Osteoblast (primary cell): Measurements from ENCODE around the gene RALGDS. TPM values are rescaled to one million over a fixed set of nuclear protein-coding genes. Genes with fewer than 3 reads are reported as not detected.
A peak's percentile ranks its signal among the peaks of the same experiment; 100 is the strongest.

Experiments used
- DNase-seq: peaks from one replicate; pipeline ENCODE4 v3.0.0; 2011; ENCODE audit warnings: low spot score, mixed read lengths; ENCODE audit not compliant: insufficient read length; ENCODE audit errors: missing footprints
- H2AFZ ChIP-seq: 2 replicates; pipeline ENCODE4 v1.6.0; 2011; ENCODE audit warnings: mild to moderate bottlenecking, low read length
- H3K27ac ChIP-seq: 2 replicates; pipeline ENCODE4 v1.5.1; 2011; ENCODE audit warnings: mild to moderate bottlenecking, low read depth, low read length, moderate library complexity
- H3K27me3 ChIP-seq: 2 replicates; pipeline ENCODE4 v1.6.0; 2012; ENCODE audit warnings: mild to moderate bottlenecking, control low read depth, inconsistent platforms, low read length, moderate library complexity; ENCODE audit not compliant: insufficient read depth
- H3K36me3 ChIP-seq: 2 replicates; pipeline ENCODE4 v1.5.1; 2011; ENCODE audit warnings: mild to moderate bottlenecking, low read length, control low read depth, moderate library complexity; ENCODE audit not compliant: insufficient read depth
- H3K4me1 ChIP-seq: 2 replicates; pipeline ENCODE4 v1.5.1; 2011; ENCODE audit warnings: mild to moderate bottlenecking, low read length, control low read depth, moderate library complexity; ENCODE audit not compliant: insufficient read depth
- H3K4me2 ChIP-seq: 2 replicates; pipeline ENCODE4 v1.6.0; 2011; ENCODE audit warnings: mild to moderate bottlenecking, low read length; ENCODE audit not compliant: insufficient read depth
- H3K4me3 ChIP-seq: fragments of 200-600 bp; sonication (generic); 3 replicates; pipeline ENCODE4 v1.5.1; 2012; ENCODE audit warnings: mild to moderate bottlenecking, low read length, inconsistent platforms; ENCODE audit not compliant: insufficient read depth
- H3K79me2 ChIP-seq: 2 replicates; pipeline ENCODE4 v1.6.0; 2012; ENCODE audit warnings: mild to moderate bottlenecking, low read length, control low read depth, inconsistent platforms; ENCODE audit not compliant: insufficient read depth
- H3K9me3 ChIP-seq: 2 replicates; pipeline ENCODE4 v1.5.1; 2011; ENCODE audit warnings: low read depth, low read length, control low read depth
- H4K20me1 ChIP-seq: 2 replicates; pipeline ENCODE4 v1.6.0; 2012; ENCODE audit warnings: mild to moderate bottlenecking, low read length, control low read depth; ENCODE audit not compliant: insufficient read depth
- total RNA-seq: library from RNA; depleted of rRNA; stranded (reverse); fragments of >200 nt; gene quantifications from 2 replicates; pipeline ENCODE4 v1.2.3, GENCODE V29; 2012
- TF ChIP-seq, protein P1 (sequence below): IDR thresholded peaks from 2 replicates; pipeline ENCODE4 v1.5.1; 2011; ENCODE audit warnings: mild to moderate bottlenecking, low read depth, low read length, moderate library complexity; ENCODE audit errors: extremely low read depth

The RALGDS gene
- total RNA-seq, 1 donor: 11.2 TPM

DNA sequence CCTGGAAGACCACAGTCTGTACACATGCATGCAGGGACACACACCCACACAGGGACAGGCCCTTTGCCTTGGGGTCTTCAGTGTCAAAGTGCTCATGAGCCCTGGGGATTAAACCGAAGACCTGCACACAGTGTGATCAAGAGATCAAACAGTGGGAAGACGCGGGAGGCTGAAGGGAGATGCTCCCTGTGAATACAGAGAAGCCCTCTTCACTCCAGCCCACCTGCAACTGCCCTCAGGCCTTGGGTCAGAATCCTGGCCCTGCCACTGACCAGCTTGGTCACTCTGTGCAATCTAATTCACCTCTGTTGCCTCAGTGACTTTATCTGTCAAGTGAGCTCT is 2.9 kb downstream of the RALGDS start:
- H4K20me1 ChIP-seq: peaks cover 71% of the 10 kb centered on the region
- TF ChIP-seq, protein P1, sequence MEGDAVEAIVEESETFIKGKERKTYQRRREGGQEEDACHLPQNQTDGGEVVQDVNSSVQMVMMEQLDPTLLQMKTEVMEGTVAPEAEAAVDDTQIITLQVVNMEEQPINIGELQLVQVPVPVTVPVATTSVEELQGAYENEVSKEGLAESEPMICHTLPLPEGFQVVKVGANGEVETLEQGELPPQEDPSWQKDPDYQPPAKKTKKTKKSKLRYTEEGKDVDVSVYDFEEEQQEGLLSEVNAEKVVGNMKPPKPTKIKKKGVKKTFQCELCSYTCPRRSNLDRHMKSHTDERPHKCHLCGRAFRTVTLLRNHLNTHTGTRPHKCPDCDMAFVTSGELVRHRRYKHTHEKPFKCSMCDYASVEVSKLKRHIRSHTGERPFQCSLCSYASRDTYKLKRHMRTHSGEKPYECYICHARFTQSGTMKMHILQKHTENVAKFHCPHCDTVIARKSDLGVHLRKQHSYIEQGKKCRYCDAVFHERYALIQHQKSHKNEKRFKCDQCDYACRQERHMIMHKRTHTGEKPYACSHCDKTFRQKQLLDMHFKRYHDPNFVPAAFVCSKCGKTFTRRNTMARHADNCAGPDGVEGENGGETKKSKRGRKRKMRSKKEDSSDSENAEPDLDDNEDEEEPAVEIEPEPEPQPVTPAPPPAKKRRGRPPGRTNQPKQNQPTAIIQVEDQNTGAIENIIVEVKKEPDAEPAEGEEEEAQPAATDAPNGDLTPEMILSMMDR: no peak
- H3K36me3 ChIP-seq: no peaks in the 10 kb centered on the region
- H3K4me1 ChIP-seq: peaks cover 44% of the 10 kb centered on the region
- peaks cover 6% of the 10 kb centered on the region for H3K79me2 ChIP-seq
- H2AFZ ChIP-seq: no peak overlapping the region
- no peaks in the 10 kb centered on the region for H3K9me3 ChIP-seq
- DNase-seq: no peak
- H3K27ac ChIP-seq: no peak overlapping the region
- H3K4me3 ChIP-seq: no peak overlapping the region
- no peaks in the 10 kb centered on the region for H3K27me3 ChIP-seq
- no peak overlapping the region for H3K4me2 ChIP-seq

DNA sequence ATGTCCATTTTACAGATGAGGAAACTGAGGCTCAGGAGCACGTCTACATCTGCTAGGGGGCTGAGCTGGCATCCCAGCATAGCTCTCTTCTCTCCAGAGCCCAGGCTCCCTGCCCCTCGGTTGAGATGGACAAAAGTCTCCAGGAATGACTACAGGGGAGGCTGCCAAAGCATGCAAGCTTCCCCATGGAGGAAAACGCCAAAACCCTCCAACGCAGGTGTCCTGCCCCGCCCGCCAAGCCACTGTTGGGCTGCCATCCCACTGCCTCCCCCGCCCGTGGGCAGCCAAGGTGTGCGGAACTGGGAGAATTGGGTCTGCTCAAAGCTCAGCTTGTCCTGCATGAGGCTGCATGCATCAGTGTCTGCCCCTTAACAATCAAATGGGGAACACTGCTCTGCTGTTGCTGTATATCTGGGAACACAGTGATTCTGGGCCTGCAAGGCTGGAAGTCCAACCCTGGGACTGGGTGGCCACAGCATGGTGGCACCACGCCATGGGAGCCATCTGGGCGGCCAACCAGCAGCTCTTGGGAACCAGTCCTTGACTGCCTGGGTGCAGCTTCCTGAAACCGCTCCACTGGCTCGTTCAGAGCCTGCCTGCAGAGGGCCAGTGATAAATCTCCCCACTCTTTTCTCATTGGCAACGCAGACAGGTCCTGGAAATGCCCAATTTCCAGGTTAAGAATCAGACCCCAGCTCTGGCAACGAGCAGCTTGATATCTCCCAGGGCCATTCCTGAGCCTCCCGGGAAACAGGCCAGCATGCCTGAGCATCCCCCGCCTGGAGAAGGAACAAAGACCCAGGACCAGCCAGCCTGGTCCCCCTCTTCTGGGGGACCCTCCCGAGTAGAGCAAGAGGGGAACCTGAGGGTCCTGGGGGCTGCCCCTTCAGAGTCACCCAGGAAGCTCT is 3.5 kb downstream of the RALGDS start:
- no peak overlapping the region for H3K4me2 ChIP-seq
- H3K27me3 ChIP-seq: no peaks in the 10 kb centered on the region
- TF ChIP-seq, protein P1: no peak
- no peaks in the 10 kb centered on the region for H3K36me3 ChIP-seq
- peaks cover 77% of the 10 kb centered on the region for H4K20me1 ChIP-seq
- no peaks in the 10 kb centered on the region for H3K9me3 ChIP-seq
- no peak overlapping the region for H3K27ac ChIP-seq
- H3K4me1 ChIP-seq: peaks cover 42% of the 10 kb centered on the region
- DNase-seq: peak; percentile 91
- H3K79me2 ChIP-seq: peaks cover 6% of the 10 kb centered on the region
- no peak overlapping the region for H3K4me3 ChIP-seq
- H2AFZ ChIP-seq: no peak overlapping the region

DNA sequence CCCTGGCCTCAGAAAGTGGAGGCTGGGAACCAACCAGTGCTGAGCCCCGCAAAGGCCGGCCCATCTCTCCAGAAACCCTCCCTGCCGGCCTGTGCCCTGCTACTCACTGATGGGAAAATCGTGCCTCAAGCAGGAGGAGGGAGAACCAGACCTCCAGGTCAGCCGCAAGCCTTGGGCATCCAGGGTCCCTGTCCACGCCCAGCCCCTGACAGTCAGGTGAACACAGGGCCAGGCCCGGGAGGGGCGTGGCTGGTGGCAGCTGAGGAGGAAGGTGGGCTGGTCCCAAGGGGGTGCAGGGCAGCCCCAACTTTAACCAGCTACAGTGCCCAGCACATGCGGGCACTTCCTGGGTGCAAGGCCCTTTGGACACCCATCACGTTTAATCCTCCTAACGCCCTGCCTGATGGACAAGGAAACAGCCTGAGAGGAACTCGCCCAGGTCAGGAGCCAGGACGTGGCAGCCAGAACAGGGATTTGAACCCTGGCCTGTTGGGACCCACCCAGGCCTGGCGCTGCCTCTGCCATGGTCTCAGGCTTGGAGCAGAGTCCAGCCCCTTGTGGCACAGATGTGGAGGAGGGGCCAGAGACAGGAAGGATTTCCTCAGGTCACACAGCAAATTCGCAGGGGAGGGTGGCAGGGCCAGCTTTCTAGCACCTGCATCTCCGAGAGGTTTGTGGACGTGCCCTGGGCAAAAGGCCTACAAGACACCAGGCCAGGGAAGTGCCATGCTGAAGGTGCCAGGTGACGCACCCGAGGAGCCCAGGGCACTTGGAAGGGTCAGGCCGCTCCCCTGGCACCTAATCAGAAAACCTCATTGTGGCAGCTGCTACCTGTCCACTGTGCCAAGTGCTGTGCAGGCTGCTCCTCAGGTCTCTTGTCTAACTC is 4.5 kb downstream of the RALGDS start:
- no peaks in the 10 kb centered on the region for H3K36me3 ChIP-seq
- TF ChIP-seq, protein P1: no peak
- peaks cover 42% of the 10 kb centered on the region for H3K4me1 ChIP-seq
- no peaks in the 10 kb centered on the region for H3K27me3 ChIP-seq
- no peak overlapping the region for H3K4me3 ChIP-seq
- H3K9me3 ChIP-seq: no peaks in the 10 kb centered on the region
- peaks cover 6% of the 10 kb centered on the region for H3K79me2 ChIP-seq
- DNase-seq: peak; percentile 83
- no peak overlapping the region for H3K27ac ChIP-seq
- H4K20me1 ChIP-seq: peaks cover 84% of the 10 kb centered on the region
- H2AFZ ChIP-seq: no peak overlapping the region
- no peak overlapping the region for H3K4me2 ChIP-seq
